PC-3 (cell line): ENCODE results near the gene DHCR7. TPM values are rescaled to one million over a fixed set of nuclear protein-coding genes. Genes with fewer than 3 reads are reported as not detected.

ENCODE experiments used
- ATAC-seq: fragments of 200-7000 bp; cut with Tn5 transposase; 2 replicates; pipeline ENCODE4 v1.9.1; 2020; ENCODE audit warnings: mild to moderate bottlenecking, moderate library complexity
- BruUV-seq: library from RNA; stranded (reverse); fragments of 400-500 nt; replicated peaks from 2 replicates; lab custom pipeline; 2021; lab: Mats Ljungman, UMichigan
- CTCF ChIA-PET: fragments of 300-600 bp; sonication (Branson Sonifier 250); formaldehyde crosslinking; loops from one replicate; lab custom pipeline; 2022; ENCODE audit warnings: antibody characterized with exemption; lab: Charles Lee
- POLR2A ChIA-PET: fragments of 300-600 bp; sonication (Branson Sonifier 250); formaldehyde crosslinking; loops from one replicate; lab custom pipeline; 2022; ENCODE audit warnings: antibody characterized with exemption; ENCODE audit not compliant: unreplicated experiment; lab: Charles Lee
- DNase-seq: peaks from one replicate; pipeline ENCODE4 v3.0.0-alpha.2; 2015
- H2AFZ ChIP-seq: fragments of 300-600 bp; sonication (generic); 2 replicates; pipeline ENCODE4 v1.6.0; 2016; ENCODE audit warnings: antibody characterized with exemption, low read length
- H3F3A ChIP-seq: fragments of 300-600 bp; sonication (generic); one replicate; pipeline ENCODE4 v1.6.0; 2017; ENCODE audit warnings: antibody characterized with exemption, low read length, control low read depth, mild to moderate bottlenecking; ENCODE audit not compliant: unreplicated experiment
- H3K27ac ChIP-seq: fragments of 300-600 bp; sonication (generic); 2 replicates; pipeline ENCODE4 v1.5.1; 2016; ENCODE audit warnings: mild to moderate bottlenecking, low read length
- H3K27me3 ChIP-seq: fragments of 300-600 bp; sonication (generic); 2 replicates; pipeline ENCODE4 v1.6.1; 2016; ENCODE audit warnings: low read length, mixed read lengths
- H3K36me3 ChIP-seq: fragments of 300-600 bp; sonication (generic); 2 replicates; pipeline ENCODE4 v1.6.1; 2016; ENCODE audit warnings: low read depth, mixed run types, low read length, mixed read lengths
- H3K4me1 ChIP-seq: fragments of 300-600 bp; sonication (generic); 2 replicates; pipeline ENCODE4 v1.5.1; 2016; ENCODE audit warnings: low read length; ENCODE audit not compliant: insufficient read depth
- H3K4me2 ChIP-seq: fragments of 300-600 bp; sonication (generic); 2 replicates; pipeline ENCODE4 v1.6.0; 2016; ENCODE audit warnings: low read length
- H3K4me3 ChIP-seq: fragments of 300-600 bp; sonication (generic); 2 replicates; pipeline ENCODE4 v1.5.1; 2016; ENCODE audit warnings: mild to moderate bottlenecking, low read length, mixed read lengths
- H3K79me2 ChIP-seq: fragments of 300-600 bp; sonication (generic); 2 replicates; pipeline ENCODE4 v1.6.1; 2017; ENCODE audit warnings: low read length, mixed read lengths
- H3K9ac ChIP-seq: fragments of 300-600 bp; sonication (generic); 2 replicates; pipeline ENCODE4 v1.6.0; 2016; ENCODE audit warnings: mild to moderate bottlenecking, low read length
- H3K9me2 ChIP-seq: fragments of 300-600 bp; sonication (generic); replicated peaks from 2 replicates; pipeline ENCODE4 v1.6.1; 2016; ENCODE audit warnings: mixed run types, low read length, mixed read lengths
- H3K9me3 ChIP-seq: fragments of 300-600 bp; sonication (generic); 2 replicates; pipeline ENCODE4 v1.6.1; 2016; ENCODE audit warnings: low read length, mixed read lengths
- H4K20me1 ChIP-seq: fragments of 300-600 bp; sonication (generic); 2 replicates; pipeline ENCODE4 v1.6.1; 2016; ENCODE audit warnings: low read length, mixed read lengths
- EZH2 ChIP-seq: fragments of 300-600 bp; sonication (generic); IDR thresholded peaks from one replicate; pipeline ENCODE4 v1.6.1; 2017; ENCODE audit warnings: antibody characterized with exemption, mild to moderate bottlenecking, low read length; ENCODE audit not compliant: unreplicated experiment
- EZH2phosphoT487 ChIP-seq: fragments of 300-600 bp; sonication (generic); IDR thresholded peaks from 2 replicates; pipeline ENCODE4 v1.6.1; 2018; ENCODE audit warnings: mild to moderate bottlenecking, antibody characterized with exemption, low read length, borderline replicate concordance
- intact Hi-C: fragments of 100-400 bp; cut with micrococcal nuclease; formaldehyde crosslinking; loops from 2 replicates; pipeline ENCODE4 v1.9.0; 2023
- total RNA-seq: library from RNA; depleted of rRNA; stranded (reverse); fragments of >200 nt; gene quantifications from 2 replicates; pipeline ENCODE4 v1.2.3, GENCODE V29; 2014
- TF ChIP-seq, protein P1 (sequence below): fragments of 300-600 bp; sonication (generic); conservative IDR thresholded peaks from 2 replicates; pipeline ENCODE4 v1.5.1; 2017; ENCODE audit warnings: antibody characterized with exemption, low read depth, mild to moderate bottlenecking, low read length

Gene DHCR7
- total RNA-seq, 1 experiment from 2014 or later = 127 TPM

- POLR2A ChIA-PET = no interaction called here
- Histone ChIP-seq H3K4me1 (no peaks in the 10 kb centered on the region), H3F3A (no peaks in the 10 kb centered on the region), H4K20me1 (no peaks in the 10 kb centered on the region), H3K36me3 (no peaks in the 10 kb centered on the region), H3K4me3 (no peak overlapping the region), H3K4me2 (no peak overlapping the region), H3K9me2 (no peaks in the 10 kb centered on the region), H3K9ac (no peak overlapping the region), H3K27me3 (peaks cover 18% of the 10 kb centered on the region; the same call in 1 of the 2 replicates), H2AFZ (no peak overlapping the region), H3K27ac (no peak overlapping the region), H3K79me2 (no peaks in the 10 kb centered on the region), H3K9me3 (no peaks in the 10 kb centered on the region)
- ATAC-seq (no peak), DNase-seq (no peak)
- intact Hi-C loops = no loop called here
- TF ChIP-seq EZH2 = no peak
- no TSS peak for BruUV-seq
- CTCF ChIA-PET = no interaction called here
Observed at GRCh38 chr11:71410363-71410966, 37.7 kb downstream of the DHCR7 start.

DNA sequence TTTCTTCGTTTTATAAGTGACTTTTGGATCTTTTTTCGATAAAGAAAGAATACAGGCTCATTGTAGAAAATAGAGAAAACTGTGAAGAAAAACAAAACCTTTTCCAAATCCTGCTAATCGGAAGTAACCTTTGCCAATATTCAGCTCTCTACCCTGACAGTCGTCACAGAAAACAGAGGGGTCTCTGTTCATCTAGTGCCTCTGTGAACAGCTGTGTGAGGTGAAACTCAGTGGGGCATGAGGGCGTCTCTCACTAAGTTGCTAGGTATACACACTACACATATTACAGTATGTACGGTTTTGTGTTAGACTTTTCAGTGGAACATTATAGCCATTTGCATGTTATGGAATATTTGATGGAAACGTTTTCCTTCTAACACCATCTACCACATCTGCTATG, 39.4 kb downstream of the DHCR7 start:
- Histone ChIP-seq H3K4me2 (no peak overlapping the region), H4K20me1 (no peaks in the 10 kb centered on the region), H3K4me3 (no peak overlapping the region), H3K36me3 (no peaks in the 10 kb centered on the region), H2AFZ (no peak overlapping the region), H3K9me3 (no peaks in the 10 kb centered on the region), H3K4me1 (no peaks in the 10 kb centered on the region), H3K79me2 (no peaks in the 10 kb centered on the region), H3F3A (no peaks in the 10 kb centered on the region), H3K27me3 (peaks cover 31% of the 10 kb centered on the region; the same call in 1 of the 2 replicates), H3K9ac (no peak overlapping the region), H3K27ac (no peak overlapping the region), H3K9me2 (no peaks in the 10 kb centered on the region)
- CTCF ChIA-PET = no interaction called here
- no peak for ATAC-seq
- intact Hi-C loops = no loop called here
- no peak for TF ChIP-seq EZH2phosphoT487
- BruUV-seq = no TSS peak
- POLR2A ChIA-PET = interaction anchor here (0.7 kb wide), 1 partner anchor 12 kb away, joined by 4 read pairs; no protein-coding TSS in a partner anchor
- DNase-seq = no peak

- peaks cover 22% of the 10 kb centered on the region; the same call in 1 of the 2 replicates for H3K27me3 ChIP-seq
- no peaks in the 10 kb centered on the region for H3K4me1 ChIP-seq
Observed at GRCh38 chr11:71407356-71407755, 40.8 kb downstream of the DHCR7 start.

More at GRCh38 chr11:71407356-71407755, 40.8 kb downstream of the DHCR7 start:
- Histone ChIP-seq H3K4me3 (no peak overlapping the region), H3K4me2 (no peak overlapping the region), H3K9ac (no peak overlapping the region), H2AFZ (no peak overlapping the region), H3K79me2 (no peaks in the 10 kb centered on the region), H3F3A (no peaks in the 10 kb centered on the region), H3K9me3 (no peaks in the 10 kb centered on the region), H3K36me3 (no peaks in the 10 kb centered on the region), H4K20me1 (no peaks in the 10 kb centered on the region), H3K27ac (no peak overlapping the region), H3K9me2 (no peaks in the 10 kb centered on the region)
- no TSS peak for BruUV-seq
- ChIA-PET POLR2A (no interaction called here), CTCF (no interaction called here)
- ATAC-seq = no peak
- TF ChIP-seq EZH2 (no peak), EZH2phosphoT487 (no peak)
- TF ChIP-seq, protein P1, sequence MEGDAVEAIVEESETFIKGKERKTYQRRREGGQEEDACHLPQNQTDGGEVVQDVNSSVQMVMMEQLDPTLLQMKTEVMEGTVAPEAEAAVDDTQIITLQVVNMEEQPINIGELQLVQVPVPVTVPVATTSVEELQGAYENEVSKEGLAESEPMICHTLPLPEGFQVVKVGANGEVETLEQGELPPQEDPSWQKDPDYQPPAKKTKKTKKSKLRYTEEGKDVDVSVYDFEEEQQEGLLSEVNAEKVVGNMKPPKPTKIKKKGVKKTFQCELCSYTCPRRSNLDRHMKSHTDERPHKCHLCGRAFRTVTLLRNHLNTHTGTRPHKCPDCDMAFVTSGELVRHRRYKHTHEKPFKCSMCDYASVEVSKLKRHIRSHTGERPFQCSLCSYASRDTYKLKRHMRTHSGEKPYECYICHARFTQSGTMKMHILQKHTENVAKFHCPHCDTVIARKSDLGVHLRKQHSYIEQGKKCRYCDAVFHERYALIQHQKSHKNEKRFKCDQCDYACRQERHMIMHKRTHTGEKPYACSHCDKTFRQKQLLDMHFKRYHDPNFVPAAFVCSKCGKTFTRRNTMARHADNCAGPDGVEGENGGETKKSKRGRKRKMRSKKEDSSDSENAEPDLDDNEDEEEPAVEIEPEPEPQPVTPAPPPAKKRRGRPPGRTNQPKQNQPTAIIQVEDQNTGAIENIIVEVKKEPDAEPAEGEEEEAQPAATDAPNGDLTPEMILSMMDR = no peak
- no peak for DNase-seq
- intact Hi-C loops = no loop called here
